Transverse colon (tissue), 4 donors: Measurements from ENCODE around the gene HORMAD2.

Experiments
- POLR2A ChIP-seq: fragments of 450-650 bp; IDR thresholded peaks from one replicate; pipeline ENCODE4 v1.6.1; 2016; ENCODE audit warnings: antibody characterized with exemption, mild to moderate bottlenecking, moderate library complexity
- POLR2AphosphoS5 ChIP-seq, 3 donors: sonication (generic); formaldehyde crosslinking; IDR thresholded peaks; one replicate each; pipeline ENCODE4 v1.6.1; 2016; ENCODE audit warnings: antibody characterized with exemption in 3 of 3
- TF ChIP-seq, protein P1 (sequence below), 5 experiments: fragments of 200-600 bp in 3 of 5; fragments of 450-650 bp in 2 of 5; sonication (generic) in 3 of 5; IDR thresholded peaks; 1 replicate in 2 of 5; 2 replicates in 3 of 5; pipeline ENCODE4 v1.5.1; 2016 to 2017; ENCODE audit warnings: antibody characterized with exemption in 5 of 5, inconsistent platforms in 3 of 5, mild to moderate bottlenecking in 2 of 5, moderate library complexity in 1 of 5

DNA sequence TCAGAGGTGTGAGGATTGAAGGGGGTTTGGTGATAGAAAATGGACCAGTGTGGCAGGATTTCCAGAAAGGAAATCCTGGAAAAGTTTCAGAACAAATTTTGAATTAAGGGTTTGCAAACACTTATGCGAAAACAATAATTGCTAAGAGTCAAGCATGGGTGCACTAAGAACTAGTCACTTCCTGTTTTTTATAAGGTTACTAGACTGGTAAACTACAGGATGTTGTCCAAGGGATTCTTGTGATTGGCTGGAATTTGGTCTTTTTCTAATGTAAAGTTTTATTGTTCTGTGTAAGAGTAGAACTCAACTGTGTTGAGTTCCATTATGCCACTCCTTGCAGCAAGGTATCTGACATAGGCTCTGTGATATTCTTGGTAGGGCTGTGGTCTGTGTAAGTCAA, 112.2 kb downstream of the HORMAD2 start:
- TF ChIP-seq, protein P1, sequence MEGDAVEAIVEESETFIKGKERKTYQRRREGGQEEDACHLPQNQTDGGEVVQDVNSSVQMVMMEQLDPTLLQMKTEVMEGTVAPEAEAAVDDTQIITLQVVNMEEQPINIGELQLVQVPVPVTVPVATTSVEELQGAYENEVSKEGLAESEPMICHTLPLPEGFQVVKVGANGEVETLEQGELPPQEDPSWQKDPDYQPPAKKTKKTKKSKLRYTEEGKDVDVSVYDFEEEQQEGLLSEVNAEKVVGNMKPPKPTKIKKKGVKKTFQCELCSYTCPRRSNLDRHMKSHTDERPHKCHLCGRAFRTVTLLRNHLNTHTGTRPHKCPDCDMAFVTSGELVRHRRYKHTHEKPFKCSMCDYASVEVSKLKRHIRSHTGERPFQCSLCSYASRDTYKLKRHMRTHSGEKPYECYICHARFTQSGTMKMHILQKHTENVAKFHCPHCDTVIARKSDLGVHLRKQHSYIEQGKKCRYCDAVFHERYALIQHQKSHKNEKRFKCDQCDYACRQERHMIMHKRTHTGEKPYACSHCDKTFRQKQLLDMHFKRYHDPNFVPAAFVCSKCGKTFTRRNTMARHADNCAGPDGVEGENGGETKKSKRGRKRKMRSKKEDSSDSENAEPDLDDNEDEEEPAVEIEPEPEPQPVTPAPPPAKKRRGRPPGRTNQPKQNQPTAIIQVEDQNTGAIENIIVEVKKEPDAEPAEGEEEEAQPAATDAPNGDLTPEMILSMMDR (IDR thresholded peaks at IDR 0.05): no peak
- TF ChIP-seq POLR2AphosphoS5 (IDR thresholded peaks at IDR 0.05) (no peak), POLR2A (no peak)
